Erythroblast (primary cell): ENCODE data around the gene KCNQ5.

Experiments used
- GATA1 ChIP-seq: IDR thresholded peaks from 2 replicates; pipeline ENCODE4 v1.6.1; 2011; ENCODE audit warnings: low read depth, mild to moderate bottlenecking, control low read depth, low read length, moderate library complexity
- POLR2A ChIP-seq: IDR thresholded peaks from 2 replicates; pipeline ENCODE4 v1.6.1; 2011; ENCODE audit warnings: mild to moderate bottlenecking, low read length

GRCh38 chr6:72783666-72784065 is 161.8 kb downstream of the KCNQ5 start:
- no peak for TF ChIP-seq POLR2A
- no peak for TF ChIP-seq GATA1
